Mucosa of gallbladder (tissue), 1 donor: ENCODE data around the gene ISL1. TPM values are rescaled to one million over a fixed set of nuclear protein-coding genes. Genes with fewer than 3 reads are reported as not detected.

ENCODE experiments used
- DNase-seq: peaks from one replicate; pipeline ENCODE4 v3.0.0-alpha.2; 2020; ENCODE audit warnings: low spot score
- total RNA-seq: library from RNA; stranded (reverse); gene quantifications from one replicate; pipeline ENCODE4 v1.2.1, GENCODE V29; 2021
- donor health status: DM: no; HTN: no; CAD: no.

ISL1 gene
- total RNA-seq, 1 donor from 2014 or later, result not detected

- no peak for DNase-seq
These were observed 4.0 kb downstream of the ISL1 start for GRCh38 chr5:51386916-51387883.

- no peak for DNase-seq
These were observed 4.6 kb downstream of the ISL1 start for GRCh38 chr5:51387884-51388275.

- no peak for DNase-seq
These were observed 5.4 kb downstream of the ISL1 start for GRCh38 chr5:51388488-51389287.

GRCh38 chr5:51389288-51389576 is 6.0 kb downstream of the ISL1 start:
- DNase-seq, result no peak

GRCh38 chr5:51389577-51390463 is 6.6 kb downstream of the ISL1 start:
- no peak for DNase-seq

DNA sequence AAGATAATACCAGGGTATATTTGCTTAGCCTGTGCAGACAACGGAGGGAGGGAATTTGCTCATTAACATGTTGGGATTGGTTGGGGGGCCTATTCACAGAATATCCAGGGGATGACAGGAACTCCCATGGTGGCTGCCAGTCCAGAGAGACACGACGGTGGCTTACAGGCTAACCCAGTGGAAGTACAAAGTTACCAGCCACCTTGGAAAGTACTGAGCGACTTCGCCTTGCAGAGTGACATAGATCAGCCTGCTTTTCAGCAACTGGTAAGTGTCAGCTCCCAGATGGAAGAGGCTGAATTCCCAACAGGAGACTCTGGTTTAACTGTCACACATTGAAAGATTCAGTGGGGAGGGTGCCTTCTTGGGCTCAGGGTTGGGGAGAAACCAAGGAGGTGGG is 7.9 kb downstream of the ISL1 start:
- no peak for DNase-seq

- no peak for DNase-seq
These were observed 9.5 kb downstream of the ISL1 start for GRCh38 chr5:51392689-51393199.

DNA sequence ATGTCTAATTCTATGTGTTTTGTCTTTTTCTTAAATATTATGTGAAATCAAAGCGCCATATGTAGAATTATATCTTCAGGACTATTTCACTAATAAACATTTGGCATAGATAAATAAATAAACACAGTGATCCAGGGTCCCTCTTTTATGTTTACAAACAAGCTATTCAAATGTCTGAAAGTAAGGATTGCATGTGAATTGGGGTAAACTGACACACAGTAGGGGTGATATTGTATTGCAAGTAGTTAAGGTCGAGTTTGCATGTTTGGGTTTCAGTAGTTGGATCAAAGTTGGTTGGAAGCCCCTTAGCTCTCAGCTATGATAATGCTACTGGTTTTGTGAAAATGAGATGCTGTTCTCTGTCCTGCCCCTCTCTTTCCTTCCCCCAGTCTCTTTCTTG is 11.4 kb downstream of the ISL1 start:
- DNase-seq, result no peak

DNA sequence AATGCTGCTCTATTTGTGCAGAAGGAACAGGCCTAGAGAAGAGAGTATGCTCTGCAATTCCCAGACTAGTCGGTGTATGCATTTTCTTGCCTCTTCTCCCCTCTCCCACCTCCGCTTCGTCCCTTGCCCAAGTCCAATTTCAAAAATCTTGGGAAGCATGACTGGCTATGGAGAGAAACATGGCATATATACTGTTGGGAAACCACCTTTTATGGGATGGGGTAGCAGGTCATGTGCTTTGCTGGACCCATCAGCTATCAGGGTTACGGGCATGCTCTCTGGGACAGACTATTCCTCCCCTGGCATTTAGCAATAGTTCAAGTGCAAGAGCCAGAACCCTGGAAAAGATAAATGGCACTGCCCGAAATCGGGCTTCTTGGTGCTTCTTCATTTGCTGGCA is 12.0 kb downstream of the ISL1 start:
- DNase-seq, result no peak

DNA sequence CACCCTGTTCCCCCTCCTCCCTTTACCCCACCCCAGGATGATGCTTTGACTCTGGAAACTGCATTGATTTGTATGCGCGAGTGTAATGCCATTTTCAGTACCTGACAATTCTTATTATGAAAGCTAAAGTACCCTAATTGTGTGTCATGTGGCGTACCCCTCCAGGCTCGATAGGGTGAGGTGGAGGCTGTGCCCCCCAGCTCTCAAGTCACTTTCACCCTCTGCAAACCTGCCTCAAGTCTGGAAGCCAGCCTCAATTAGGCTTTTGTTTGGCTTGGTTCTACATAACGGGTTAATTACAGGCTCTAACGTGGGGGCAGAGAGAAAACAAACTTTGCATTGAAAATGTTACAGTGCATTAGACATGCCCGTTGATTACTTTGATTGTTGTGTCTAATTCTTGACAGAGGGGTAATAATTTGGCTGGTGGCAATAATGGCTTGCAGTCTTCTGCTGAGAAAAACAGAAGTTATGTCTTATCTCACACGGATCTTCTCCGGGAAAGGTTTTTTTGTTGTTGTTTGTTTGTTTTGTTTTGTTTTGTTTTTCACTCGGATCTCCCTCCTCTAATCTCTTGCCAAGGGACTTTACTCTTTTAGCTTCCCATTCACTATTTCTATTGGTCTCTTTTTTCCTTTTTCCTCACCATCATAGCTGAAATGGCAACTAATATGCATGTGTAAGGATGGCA is 12.6 kb downstream of the ISL1 start:
- no peak for DNase-seq

DNA sequence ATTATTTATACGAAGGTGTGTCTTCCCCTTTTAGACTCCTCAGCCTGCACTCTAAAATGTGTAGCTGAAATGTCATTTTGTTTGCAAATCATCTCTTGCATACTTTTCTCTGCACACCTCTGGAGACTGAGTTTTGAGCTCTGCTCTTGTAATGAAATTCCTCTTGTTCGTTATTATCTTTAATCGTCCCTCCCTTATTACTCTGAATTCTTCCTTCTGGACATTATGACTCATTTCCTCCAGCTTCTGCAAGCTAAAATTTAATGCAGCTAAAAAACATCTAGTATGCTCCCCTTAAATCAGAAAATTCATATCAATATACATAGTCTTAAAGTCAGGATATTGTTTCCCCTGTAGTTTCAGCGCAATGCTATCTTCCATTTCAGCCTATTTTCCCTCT is 13.5 kb downstream of the ISL1 start:
- DNase-seq, result no peak

GRCh38 chr5:51397996-51398395 is 14.7 kb downstream of the ISL1 start:
- no peak for DNase-seq

DNA sequence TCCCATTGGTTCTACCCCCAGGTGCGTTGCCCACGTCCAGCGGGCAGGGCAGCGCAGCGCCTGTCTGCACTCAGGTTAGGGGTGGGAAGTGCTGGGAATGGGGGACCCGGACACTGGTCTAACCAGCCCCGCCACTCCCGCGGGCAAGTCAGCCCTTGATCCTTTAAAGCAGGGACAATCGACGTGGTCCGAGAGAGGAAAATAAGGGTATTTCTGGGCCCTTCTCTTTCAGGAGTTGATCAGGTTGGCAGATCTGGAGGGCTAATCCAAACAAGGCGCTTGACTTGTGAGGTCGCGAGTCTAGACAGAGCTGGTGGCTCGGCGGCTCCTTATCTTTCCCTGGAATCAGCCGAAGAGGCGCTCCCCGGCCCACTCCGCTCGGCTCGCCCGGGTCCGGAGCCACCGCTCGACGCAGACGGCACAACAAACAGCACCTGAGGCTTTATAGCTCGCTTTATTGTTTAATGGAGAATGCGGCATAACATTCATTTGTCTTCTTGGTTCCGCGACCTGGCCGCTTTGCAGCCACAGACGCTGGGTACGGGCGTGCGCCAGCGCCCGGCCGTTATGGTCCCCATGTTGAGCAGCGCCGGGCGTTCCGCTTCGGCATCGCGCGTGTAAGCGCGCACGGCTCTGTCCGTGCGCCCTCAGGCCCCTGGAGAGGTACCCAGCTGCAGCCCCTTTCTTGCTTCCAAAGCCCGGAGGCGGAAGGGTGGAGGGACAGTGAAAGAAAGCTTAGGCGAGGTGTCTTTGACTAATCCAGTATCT is 15.8 kb downstream of the ISL1 start:
- no peak for DNase-seq

DNA sequence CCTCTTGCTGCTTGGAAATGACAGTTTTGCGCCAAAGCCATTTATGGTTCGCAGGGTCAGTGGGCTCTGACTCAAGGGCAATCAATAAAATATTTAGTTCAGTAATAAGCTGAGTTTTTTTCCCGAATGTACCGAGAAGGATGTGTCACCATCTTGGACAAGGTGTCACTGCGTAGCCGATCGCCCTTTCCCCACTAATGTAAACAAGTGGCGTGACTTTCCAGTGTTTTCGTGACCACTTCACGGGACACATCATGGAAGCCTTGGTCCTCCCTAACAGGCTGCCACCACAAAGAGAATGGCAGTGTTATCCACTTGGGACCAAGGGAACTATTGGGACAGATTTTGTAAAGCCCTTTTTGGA is 16.4 kb downstream of the ISL1 start:
- no peak for DNase-seq

- no peak for DNase-seq
These were observed 21.0 kb downstream of the ISL1 start for GRCh38 chr5:51404255-51404654.

- no peak for DNase-seq
These were observed 28.7 kb downstream of the ISL1 start for GRCh38 chr5:51411921-51412325.

DNA sequence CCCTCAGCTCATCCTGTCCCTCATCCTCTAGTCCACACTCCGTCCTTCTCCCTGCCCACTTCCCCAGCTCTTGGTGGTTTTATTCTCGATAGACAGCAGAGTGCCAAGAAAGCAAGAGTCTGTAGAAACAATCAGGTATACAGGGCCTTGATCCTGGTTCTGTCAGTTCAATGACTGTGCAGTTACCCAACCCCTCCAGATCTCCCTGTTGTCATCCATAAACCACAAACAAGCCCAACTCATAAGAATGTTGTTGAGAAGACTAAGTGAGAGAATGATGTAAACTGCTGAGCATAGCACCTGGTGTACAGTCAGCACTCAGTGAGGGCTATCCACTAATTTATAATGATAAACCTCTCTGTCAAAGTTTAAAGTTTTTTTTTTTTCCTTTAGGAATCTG is 31.3 kb downstream of the ISL1 start:
- no peak for DNase-seq

- DNase-seq, result no peak
These were observed 32.9 kb downstream of the ISL1 start for GRCh38 chr5:51416149-51416548.

GRCh38 chr5:51433052-51433710 is 49.9 kb downstream of the ISL1 start:
- DNase-seq, result no peak

DNA sequence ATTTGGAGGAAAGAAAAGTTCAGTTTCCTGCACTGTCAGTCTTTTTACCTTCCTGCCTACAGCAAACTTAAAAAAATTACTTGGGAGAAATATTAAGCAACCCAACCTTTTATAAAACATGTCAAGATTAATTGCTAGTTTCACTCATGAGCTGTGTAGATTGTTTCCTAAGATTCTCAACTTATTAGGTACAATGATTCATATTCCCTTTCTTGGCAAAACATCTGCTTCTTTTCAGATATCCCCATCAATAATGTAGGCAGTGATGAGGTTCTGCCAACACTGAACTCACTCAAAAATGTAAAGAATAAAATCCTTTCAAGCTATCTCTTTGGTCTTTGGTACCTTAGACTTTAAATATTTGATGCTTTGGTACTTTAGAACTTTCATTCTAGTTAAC is 56.0 kb downstream of the ISL1 start:
- DNase-seq, result no peak
